GM18909 (cell line): ENCODE measurements around the gene SOX6.

Source experiments
- ATAC-seq: cut with Tn5 transposase; IDR thresholded peaks from one replicate; pipeline ENCODE4 v1.9.1; 2021; ENCODE audit warnings: mild to moderate bottlenecking; ENCODE audit not compliant: unreplicated experiment, poor library complexity

SOX6 gene

DNA sequence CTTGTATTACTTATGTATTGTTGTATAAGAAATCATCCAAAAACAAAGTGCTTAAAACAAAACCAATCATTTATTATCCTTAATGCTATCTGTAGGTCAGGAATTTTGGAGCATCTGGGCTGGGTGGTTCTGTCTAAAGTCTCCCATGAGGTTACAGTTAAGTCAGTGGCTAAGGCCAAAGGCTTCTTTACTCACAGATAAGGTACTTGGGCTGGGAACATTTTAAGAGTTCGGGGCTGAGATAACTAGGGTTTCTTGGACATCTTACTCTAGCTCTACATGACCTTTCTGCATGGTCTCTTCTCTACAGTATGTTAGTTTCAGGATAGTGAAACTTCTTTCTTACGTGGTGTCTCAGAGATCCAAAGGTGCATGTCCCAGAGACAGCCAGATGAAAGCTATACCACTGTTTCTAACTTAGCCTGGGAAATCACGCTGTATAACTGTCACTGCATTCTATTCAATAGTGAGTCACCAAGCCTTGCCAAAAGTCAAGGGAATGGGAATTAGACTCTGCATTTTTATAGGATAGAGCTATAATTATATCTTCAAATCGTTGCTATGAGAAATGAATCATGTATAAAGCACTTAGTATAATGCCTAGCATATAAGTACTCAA, 29.6 kb downstream of the SOX6 start:
- no peak for ATAC-seq

DNA sequence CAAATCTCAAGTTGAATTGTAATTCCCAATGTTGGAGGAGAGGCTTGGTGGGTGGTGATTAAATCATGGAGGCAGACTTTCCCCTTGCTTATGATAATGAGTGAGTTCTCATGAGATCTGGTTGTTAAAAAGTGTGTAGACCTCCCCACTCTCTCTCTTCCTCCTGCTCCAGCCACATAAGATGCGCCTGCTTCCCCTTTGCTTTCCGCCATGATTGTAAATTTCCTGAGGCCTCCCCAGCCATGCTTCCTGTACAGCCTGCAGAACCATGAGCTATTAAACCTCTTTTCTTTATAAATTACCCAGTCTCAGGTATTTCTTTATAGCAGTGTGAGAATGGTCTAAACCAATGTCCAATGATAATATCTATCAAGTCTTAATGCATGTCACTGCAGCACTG, 34.2 kb downstream of the SOX6 start:
- ATAC-seq = no peak

DNA sequence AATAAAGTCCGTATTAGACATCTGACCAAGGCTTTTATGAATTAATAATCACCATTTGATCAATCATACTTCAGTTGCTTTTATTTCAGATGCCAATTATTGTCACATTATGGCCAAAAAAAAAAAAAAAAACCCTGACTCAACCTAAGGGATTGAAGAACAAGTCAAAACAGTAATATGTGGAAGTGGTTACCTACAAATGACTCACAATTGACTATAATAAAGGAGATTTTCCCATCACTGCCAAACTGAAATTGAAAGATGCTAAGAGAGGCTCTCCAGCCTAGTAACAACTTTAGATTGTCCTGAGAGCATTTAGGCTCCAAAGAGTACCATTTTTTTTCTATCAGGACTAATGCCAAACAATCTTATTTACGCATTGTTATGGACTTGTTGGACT, 35.2 kb downstream of the SOX6 start:
- no peak for ATAC-seq

DNA sequence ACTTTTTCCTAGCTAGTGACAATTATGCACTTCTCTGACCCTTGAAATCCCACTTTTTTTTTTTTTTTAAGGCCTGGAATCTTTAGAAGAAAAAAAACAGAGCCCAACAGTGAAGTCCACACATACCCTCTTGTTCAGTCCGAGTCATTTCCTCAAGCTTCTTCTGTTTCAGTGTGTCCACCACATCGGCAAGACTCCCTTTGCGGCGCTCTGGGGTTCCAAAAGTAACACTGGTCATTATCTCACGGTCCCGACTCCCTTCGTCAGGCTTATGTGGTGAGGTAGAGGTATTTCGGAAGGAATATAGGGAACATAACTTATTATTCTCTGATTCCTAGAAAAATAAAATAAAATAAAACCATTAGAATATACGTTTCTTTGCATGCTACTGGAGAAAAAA, 38.0 kb downstream of the SOX6 start:
- ATAC-seq = no peak

DNA sequence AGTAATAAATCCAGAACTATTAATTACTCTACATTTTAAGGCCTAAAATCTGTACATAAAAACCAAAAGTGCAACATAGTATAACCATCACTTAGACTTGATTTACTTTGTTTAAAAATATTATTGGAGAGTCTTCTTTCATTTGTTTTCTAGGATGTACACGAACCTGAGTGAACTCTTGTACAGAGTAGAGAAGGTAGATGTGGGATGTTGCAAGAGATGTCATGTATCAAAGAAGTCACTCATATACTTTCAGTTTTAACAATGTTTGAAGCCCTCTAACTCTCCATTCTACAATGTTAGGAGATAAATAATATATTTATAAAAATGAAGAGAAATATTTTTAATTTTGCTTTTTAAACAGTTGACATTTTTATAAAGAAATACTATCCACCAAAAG, 38.6 kb downstream of the SOX6 start:
- no peak for ATAC-seq

DNA sequence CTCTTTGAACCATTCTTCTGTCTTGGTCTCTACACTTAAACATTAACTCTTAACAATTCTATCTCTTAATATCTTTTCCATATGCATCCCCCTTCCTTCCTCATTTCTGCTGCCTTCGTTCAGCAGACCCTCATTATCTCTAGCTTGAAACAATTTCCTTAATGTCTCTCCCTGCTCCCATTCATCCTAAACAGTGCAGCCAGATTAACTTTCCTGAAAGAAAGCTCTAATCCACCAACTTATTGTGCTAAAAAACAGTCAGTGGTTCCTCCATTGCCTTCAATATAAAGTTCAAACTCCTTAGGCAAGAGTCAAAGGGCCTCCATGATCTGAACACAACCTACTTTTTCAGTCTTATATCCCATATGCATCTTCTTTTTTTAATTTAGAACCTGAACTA, 42.5 kb downstream of the SOX6 start:
- no peak for ATAC-seq

DNA sequence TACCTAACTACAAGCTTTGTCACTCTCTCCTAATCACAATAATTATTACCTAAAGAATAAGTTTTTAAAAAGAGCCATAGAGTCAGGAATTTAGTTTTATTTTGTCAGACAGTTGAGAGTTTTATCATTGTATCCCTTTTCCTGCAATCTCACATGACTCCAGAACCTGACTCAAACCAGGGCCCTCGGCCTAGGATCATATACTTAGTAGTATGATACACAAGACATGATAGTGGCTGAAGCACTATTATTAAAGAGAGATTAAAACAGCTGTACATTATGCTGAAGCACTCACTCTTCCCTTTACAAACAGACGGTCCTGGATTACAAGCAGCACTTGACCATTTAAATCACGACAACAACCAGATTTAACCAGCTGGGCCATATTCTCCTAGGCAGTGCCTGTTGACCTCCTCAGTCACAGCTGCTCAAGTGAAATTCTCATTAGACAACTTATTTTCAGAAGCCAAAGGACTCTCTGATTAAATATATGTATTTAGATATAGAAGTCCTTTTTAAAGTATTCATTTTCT, 44.0 kb downstream of the SOX6 start:
- no peak for ATAC-seq

DNA sequence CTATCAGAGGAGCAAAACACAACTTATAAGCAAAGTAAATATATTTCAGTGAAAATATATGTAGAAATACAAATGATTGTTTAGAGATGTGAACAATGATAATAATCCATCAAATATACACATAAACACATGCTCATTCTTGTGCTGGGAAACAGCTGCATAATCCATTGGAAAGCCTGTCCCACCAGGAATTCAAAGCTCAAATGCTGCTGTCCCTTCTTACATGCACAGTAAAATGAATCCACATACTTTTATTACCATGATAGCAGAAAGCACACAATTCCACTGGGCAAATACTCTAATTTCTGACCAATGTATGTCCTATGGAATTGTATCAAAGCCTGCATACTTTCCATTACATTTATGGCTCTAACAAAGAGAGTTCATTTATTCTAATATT, 44.5 kb downstream of the SOX6 start:
- no peak for ATAC-seq

DNA sequence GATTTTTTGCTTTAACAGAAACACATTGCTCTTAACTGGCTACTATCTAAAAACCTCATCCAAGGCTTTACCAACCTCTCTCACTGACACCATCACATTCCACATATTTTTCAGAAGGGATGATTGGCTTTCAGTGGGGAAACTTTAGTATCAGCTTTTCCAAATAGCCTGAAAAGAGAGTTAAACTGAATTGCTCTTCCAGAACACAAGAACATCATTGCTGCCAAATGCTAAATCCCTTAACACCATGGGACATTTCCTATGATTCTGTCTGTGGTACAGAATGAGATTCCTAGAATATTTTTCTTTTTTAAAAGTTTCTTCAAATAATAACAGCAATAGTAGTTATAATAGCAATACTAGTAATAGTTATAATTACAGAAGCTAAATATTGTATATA, 45.4 kb downstream of the SOX6 start:
- ATAC-seq = no peak

DNA sequence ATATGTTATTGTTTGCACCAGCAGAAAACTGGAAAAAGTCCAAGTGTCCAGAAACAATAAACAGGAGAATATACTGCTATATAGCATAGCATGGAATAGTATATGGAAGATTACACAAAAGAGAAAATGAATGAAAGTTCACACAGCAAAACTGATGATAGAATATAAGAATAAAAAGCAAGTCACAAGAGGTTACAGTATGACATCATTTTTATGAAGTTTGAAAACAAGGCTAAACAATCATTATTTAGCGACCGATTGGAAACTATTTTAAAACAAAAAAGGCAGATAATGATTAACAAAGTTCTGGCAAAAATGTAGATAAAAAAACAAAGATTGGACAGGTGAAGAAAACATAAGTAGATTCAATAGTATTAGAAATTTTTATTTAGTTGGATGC, 47.1 kb downstream of the SOX6 start:
- ATAC-seq = no peak

DNA sequence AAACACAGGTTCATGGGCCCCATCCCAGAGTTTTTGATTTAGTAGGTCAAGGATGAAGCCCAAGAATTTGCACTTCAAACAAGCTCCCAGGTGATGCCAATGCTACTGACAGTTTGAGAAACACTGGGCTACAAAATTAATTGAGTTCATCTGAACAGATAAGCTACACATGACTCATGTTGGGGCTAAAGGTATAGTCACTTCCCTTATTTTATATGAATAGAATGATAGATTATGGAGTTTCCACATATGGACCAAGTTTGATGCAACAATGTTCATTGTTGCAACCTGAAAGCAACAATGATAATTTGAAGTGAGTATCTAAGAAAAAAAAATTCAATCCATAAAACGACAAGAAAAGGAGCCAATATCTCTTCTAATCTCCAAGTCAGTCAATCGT, 54.9 kb downstream of the SOX6 start:
- ATAC-seq = no peak

DNA sequence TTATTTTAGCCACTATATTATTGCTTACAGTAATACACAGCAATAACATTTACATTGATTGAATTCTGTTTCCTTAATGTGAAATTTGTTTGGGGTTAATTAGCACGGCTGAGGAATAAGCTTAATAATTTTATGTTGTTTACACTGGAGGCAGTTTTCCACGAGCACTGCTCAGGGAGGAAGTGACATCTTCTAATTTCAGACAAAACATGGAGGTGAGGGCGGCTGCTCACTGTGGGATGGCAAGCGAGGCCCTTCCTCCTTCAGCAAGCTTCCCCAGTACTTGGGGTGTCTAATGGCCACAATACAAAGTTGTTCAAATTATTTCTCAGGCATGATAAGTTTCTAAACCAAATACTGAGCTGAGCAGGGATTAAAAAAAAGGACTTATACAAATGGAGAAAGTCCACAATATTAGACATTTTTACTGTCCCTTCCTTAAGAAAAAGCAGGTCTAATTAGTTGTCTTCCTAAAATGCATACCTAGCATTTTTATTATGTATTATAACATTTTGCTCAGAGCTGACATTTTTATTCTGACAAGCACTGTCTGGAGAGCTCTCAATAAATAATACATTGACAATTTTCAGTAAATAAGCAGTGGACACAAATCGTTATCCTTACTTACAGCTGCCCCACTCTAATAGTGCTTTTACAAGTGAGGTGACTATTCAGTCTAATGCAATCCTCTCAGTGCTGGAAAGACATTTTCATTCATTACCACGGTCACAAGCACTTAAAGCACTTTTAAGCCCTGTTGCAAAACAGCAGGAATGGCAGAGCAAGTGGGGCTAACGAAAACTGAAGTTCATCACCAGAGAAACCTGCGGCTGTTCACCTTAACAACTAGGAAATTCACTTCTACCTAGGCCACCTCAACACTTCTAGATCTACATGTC, 56.2 kb downstream of the SOX6 start:
- ATAC-seq = no peak

DNA sequence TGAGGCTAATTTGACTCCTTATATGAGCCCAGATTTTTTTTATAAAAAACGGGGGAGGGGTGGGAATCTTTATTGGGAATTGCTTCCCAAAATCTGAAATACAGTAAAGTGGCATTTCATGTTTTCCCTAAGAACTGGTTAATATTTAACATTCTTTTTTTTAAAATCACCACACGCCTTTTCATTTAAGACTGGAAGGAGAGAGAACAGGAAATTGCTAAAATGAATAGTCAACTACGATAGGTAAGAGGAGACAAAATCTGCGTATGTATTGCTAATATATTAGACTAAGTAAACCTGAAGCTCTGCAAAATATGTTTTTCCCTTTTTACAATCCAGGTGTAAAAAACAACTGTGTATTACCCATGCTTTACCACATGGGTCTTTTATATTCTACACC, 57.0 kb downstream of the SOX6 start:
- no peak for ATAC-seq

DNA sequence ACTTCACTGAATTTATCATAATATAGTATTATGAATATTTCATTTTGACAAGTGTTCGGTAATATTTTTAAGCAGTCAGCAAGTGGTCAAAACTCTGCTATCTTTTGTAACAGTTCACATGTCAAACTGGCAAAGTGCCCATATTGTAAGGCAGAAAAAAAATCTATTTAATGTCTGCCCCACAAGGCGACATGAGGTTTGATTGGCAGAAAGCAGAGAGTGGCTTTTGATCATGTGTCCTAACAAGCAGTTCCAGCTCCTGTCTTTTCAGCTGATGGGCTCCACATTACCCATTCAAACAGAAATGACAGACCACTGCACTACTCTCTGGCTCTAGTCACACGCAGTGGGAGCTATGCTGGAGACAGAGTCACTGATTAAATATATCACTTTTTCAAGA, 59.0 kb downstream of the SOX6 start:
- ATAC-seq = no peak

DNA sequence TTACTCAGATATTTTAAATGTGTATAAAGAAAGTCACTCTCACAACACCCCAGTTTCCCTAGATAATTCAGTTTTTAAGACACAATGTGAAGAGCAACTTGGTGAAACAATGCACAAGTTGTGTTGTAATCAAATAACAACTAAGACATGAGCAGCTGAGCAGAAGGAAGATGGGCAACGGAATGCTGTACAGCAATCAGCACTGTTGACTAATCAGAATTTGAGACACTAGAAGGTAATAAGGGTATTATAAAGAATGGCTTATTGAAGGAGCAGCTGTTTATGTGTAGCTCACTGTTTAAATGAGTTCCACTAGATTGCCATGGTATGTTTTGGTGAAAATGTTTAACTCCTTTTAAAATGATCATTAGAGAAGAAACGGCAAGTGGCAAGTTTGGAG, 60.1 kb downstream of the SOX6 start:
- no peak for ATAC-seq

DNA sequence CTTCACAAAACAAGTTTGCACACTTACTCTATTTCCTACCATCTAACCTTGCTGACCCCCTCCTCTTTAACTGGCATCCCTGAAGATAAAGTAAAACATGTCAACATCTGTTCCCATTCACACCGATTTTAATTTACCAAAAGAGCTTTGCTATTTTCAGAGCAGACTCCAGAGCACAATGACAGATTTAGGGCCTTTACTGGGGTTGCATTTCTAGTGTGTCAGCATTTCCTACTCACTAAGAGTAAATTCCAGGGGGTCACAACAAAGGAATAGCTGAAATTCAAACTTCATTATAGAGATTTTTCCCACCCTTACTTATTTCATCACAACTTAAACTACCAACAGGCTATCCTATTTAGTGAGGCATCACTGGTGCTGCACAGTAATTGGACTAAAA, 60.8 kb downstream of the SOX6 start:
- ATAC-seq = no peak

DNA sequence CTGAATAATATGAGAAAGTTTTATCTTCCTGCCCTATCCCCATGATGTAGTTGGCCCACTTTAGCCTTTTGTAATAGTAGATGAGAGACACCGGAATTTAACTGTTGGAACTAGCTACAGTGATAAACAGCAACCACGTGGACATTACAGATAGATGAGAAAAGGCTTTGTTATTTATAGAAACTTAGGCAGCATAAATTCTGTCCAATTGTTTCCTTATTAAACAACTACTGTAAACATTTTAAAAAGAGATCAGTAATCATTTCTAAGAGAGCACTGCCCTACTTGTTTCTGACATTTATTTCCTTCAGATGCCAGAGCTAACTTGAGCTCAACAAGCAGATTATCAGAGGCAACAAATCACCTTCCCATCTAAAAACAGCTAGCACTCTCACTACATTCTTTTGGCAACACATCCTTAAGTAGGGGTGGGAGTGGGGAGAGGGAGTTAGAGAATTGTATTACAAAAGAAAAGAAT, 63.1 kb downstream of the SOX6 start:
- ATAC-seq = no peak

DNA sequence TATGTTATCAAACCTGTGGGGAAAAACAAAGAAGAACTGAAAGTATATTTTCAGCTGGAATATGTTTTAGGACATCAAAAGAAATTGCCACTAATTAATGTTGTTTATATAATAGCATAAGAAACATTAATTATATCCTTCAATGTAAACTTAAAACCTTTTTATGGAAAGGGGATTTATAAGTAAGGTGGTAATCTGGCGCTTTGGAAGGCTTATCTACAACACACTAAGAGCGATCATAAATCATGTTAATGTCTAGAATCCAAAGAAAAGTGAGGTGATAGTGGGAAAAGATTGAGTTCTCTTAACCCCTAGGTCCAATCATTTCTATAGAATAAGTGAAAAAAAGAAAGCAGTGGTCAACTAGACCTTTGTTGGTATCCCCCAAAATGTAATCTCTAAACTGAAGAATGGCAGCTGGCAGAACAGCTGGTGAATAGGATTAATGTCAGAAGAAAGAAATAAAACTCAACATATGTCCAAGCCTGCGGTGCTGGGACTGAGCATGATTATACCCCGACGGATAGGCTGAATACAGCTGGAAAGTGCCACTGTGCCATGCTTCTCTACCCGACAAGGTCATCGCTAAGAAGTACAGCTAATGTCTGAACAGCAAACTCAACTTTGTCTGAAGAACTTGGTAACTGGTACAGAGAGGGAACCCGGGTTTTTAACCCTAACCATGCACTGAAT, 64.0 kb downstream of the SOX6 start:
- ATAC-seq = no peak

DNA sequence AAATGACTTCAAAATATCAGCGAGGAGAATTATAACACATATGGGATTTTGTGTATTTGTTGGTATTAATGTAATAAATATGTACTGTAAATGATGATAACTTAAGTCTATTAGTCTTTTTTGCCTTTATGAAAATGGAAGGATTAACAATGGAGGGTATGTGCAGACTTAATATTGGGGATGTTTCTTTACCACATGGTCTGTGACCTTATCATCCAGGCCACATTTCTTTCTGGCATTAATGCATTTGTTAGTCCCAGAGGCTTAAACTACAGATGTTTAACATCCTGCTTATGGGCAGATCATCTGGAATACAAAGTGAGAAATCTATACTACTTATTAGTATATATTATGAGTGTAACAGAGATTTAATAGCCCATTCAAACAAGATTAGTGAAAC, 64.6 kb downstream of the SOX6 start:
- no peak for ATAC-seq

DNA sequence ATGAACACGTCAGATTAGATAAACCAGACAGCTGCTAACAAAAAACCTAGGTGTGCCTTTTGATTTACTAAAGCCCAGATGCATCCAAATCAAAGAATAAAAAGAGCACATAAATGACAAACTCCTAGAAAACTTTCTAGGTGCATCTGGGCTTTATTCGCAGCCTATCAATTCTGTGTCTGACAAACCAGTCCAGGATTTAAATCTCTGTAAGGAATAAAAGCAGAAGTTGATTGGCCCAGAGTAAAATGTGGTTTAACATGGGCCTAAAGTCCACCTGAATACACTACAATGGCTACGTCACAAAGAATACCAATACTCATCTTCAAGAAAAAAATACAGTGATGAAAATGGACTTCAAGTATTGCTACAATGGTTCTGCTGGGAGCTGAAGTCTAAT, 66.8 kb downstream of the SOX6 start:
- ATAC-seq = no peak

DNA sequence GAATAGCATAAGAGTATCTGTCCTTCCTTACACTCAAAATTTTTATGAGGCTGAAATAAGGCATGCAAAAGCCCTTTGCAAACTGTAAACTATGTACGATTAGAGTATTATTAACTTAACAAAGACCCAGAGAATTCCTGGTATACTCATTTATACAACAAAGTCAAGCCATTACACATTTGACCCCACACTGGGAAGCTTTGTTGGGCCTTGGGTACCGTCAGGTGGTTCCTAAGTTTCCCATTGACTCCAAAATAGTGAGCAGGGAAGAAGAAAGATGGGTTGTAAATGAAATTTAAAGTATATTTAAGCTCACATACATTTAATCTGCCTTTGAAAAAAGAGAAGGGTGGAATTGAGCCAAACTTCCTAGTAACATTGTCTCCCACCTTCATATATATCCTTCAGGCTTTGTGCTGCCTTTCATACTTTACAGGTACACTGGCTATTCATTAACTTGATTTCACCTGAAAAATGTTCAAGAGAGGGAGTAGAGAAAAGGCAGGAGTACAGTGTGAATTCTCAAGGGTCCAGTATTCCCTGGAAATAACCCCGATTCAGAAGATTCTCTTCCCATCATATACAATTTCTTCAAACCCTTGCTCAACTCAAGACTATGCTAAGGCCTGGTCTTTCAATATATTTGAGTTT, 68.6 kb downstream of the SOX6 start:
- ATAC-seq = no peak
